DMS114 treated with DMSO at 0.1 percent for 48 hours (cell line): ENCODE data around the gene SLC10A6.
"Not testable (repeated sequence)": the region's sequence is repeated elsewhere in the genome, so short reads cannot be mapped to it uniquely, and the experiment has no call there.

Experiments
- DNase-seq: peaks from one replicate; lab custom pipeline; 2025; ENCODE audit not compliant: unreplicated experiment; lab: John Stamatoyannopoulos, UW

The SLC10A6 gene

GRCh38 chr4:86848732-86849619 is at the start of gene SLC10A6:
Gene SLC10A6, minus strand, starts transcription at chr4:86849384. Its CDS starts 269 bp downstream, at chr4:86849115.
- DNase-seq, result no peak

- DNase-seq, result no peak
Observed at GRCh38 chr4:86898562-86898961, 49.4 kb upstream of the SLC10A6 start.

DNA sequence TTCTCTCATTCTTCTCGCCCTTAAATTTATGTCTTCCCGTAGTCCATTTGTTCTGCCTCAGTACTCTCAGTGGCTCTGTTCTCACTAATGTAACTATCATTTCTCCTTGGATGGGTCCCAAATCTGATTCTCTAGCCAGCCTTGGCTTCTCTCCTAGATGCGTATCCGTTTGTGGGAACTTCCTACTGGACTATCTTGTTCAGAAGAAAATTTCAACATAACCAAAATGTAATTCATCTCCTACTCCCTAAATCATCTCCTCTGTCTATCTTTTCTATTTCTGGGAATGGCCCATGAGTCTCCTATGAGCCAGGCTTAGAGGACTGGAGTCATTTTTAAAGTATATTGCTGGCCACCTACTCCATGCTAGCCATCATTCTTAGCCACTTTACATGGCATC is 47.4 kb upstream of the SLC10A6 start:
- no peak for DNase-seq

- peak; percentile 35 for DNase-seq
Observed at GRCh38 chr4:86895692-86896488, 46.7 kb upstream of the SLC10A6 start.

DNA sequence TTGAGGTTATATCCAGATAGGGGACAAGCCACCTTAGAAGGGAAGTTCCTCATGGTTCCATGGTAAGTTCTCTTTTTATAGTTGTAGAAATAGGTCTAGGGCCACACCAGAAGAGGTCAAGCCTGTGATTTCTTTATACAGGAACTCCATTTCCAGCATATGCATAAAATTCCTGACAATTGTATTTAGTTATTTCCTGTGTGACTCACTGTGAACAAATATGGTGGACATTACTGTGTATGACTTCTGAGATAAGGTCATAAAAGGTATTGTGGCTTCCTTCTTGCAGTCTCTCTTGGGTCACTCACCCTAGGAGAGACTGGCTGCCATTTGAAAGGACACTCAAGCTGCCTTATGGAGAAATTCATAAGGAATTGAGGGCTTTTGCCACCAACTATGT is 45.3 kb upstream of the SLC10A6 start:
- DNase-seq, result no peak

GRCh38 chr4:86893136-86893535 is 44.0 kb upstream of the SLC10A6 start:
- DNase-seq, result no peak

- DNase-seq, result no peak
Observed at GRCh38 chr4:86892636-86892960, 43.4 kb upstream of the SLC10A6 start.

DNA sequence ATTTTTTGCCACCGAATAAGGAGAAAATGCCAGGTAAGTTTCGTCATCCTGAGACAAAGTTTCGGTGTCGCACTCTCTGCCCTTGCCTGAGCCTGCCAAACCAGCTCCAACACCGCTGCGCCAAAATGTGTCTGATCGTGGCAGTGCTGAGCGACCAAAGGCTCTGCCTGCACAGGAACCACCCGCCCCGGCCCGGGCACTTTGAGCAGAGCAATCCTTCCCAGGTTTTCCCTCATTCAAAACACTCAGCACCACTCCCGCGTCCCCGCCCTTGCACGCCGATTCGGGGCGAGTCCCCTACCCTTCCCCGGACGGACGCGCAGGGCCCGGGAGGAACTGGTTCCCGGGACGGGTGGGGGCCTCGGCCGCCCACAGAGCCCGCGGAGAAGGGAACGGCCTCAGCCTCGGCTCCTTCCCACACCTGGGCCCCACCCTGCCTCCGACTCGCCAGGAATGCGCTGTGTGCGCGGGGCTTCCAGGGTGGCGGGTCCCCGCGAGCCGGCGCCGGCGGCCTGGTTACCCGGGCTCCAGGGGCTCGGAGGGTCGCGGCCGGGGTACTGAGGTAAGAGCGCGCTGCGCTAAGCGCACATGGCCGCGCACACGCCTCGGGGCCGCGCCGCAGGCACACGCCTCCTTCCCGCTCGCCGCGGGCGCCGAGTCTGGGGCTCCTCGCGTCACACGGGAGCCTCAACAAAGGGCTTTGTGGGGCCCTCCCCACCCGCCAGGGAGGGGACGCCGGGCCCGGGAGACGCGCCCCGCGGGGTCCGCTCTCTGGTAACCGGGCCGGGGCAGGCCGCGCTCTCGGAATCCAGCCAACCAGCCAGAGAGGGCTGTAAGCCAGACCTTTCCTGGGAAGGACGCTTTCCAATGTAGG is 42.8 kb upstream of the SLC10A6 start, which contains the start of gene C4orf36:
Gene C4orf36, minus strand, starts transcription at position 661 of the 874 bp plus-strand sequence. CDS start 902 bp downstream, outside the sequence.
- DNase-seq, result no peak

DNA sequence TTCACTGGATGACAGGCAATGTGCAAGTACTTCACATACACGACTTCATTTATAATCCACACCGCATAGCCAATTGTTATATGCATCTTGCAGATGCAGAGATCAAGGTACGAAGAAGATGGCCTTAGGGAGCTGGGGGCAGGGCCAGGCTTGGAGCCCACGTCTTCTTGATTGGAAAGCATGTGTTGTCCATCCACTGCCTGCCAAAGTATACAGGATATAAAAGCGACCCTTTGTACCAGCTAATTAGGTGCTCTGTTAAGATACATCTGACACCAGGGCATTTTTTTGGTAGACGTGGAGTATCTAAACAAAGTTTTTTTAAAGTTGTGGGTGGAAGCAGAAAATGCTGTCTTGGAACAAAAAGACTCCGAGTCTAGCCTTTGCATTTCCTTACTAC is 41.6 kb upstream of the SLC10A6 start:
- no peak for DNase-seq

DNA sequence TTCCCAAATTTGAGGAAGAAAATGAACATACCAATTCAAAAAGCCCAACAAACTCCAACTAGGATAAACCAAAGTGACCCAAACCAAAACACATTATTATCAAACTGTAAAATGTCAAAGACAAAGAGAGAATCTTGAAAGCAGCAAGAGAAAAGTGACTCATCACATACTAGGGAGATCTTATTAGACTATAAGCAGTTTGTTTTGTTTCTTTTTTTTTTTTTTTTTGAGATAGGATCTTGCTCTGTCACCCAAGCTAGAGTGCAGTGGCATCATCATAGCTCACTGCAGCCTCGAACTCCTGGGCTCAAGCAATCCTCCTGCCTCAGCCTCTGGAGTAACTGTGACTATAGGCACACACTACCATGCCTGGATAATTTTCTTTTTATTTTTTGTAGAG is 30.5 kb upstream of the SLC10A6 start:
- no peak for DNase-seq

DNA sequence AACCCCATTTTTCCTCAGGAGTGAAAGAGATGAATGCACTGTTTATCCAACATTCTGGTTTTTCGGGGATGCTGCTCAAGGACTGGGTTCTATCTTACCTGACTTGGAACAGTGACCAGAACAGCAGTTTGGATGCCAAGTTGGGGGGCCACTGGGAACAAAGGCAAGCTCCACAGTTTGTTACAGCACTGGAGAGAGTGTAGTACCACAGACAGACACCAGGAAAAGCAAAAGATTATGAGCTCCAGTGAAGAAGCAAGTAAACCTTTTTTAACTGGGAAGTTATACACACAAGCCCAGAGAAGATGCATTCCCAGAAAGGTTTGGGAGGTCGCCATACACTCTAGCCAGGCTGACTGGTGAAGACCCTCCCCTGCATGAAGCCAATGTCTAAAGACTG is 29.5 kb upstream of the SLC10A6 start:
- no peak for DNase-seq

DNA sequence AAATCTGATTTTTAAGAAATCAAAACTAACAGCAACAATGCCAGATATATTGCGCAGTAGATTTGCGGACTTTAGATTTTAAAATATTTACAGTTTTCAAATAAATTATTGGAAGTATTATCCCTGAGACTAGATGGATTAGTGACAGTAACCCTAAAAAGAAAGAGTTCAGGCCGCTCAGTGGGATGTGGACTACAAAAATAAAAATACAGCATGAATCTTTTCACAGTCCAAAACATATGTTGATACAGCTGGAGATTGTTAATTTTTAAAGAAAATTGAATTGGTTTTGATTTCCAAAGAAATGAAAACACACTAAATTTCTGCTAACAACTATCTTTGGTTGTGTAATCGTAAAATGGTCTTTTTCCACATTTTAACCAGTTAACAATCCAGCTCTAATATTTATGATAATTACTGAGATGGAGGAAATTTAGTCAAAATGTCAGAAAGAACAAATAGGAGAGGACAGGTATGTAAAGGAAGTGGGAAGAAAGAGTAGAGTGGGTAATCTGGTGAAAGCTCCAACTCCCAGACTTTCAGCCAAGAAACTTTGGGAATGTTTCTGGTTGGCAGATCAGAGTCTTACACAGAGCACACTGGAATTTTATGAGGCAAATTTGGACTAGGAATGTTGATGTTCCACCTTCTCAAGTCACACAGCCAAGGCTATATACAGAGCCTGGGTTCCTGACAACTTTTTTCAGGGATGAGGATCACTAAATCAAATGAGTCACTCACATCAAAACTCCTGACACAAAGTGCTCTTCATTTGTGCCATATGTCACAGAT is 27.9 kb upstream of the SLC10A6 start:
- no peak for DNase-seq

DNA sequence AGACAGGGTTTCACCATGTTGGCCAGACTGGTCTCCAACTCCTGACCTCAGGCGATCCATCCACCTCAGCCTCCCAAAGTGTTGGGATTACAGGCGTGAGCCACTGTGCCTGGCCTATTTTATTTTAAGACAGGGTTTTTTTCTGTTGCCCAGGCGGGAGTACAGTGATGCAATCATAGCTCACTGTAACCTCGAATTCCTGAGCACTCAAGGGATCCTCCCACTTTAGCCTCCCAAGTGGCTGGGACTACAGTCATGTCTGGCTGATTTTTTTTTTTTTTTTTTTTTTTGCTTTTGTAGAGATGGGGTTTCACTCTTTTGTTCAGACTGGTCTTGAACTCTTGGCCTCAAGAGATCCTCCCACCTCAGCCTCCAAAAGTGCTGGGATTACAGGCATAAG is 26.3 kb upstream of the SLC10A6 start:
- not testable (repeated sequence) for DNase-seq

DNA sequence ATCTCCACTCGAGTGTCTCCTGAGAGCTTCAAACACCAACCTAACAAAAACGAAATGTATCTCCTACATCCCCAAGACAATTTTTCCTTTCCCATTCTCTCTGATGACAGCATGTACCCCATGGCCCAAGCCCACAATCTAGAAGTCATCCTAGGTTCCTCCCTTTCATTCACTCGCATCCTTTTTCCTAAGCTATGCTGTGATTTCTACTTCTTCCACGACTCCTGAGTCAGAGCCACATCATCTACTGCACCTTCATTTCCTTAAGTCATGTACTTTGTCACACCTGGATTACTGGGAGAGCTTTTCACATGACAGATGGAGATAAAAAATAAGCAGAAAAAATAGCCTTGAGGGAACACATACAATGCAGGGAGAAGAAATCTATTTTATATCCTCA is 23.0 kb upstream of the SLC10A6 start:
- no peak for DNase-seq

GRCh38 chr4:86870442-86871069 is 21.4 kb upstream of the SLC10A6 start:
- DNase-seq, result no peak

GRCh38 chr4:86857341-86858052 is 8.3 kb upstream of the SLC10A6 start:
- no peak for DNase-seq

GRCh38 chr4:86856896-86857295 is 7.7 kb upstream of the SLC10A6 start:
- no peak for DNase-seq

DNA sequence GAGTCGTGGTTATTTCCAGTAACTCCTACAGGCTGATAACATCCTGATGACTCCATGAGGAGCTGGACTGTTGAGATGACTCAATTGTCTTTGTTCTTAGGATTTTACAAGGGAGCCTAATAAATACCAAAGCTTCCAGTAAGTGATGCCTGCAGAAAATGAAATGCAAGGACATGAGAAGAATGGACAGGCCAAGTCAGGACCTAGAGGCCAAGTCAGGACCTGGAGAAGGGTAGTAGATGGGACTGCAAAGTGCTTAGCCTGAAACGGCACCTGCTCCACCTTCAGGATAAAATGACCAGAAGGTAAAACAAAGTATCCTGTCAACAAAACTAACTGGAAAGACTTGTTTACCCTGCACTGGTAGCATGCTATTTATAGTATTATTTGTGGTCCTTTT is 6.4 kb upstream of the SLC10A6 start:
- DNase-seq, result no peak

GRCh38 chr4:86853209-86853608 is 4.0 kb upstream of the SLC10A6 start:
- no peak for DNase-seq
